Stomach (tissue), 9 donors: ENCODE measurements around the gene RAD52. TPM values are rescaled to one million over a fixed set of nuclear protein-coding genes. Genes with fewer than 3 reads are reported as not detected.

Experiments used
- DNase-seq, 2 donors: peaks; one replicate each; pipeline versions ENCODE4 v3.0.0 to v3.0.0-alpha.2; 2013 to 2019
- H3K27ac ChIP-seq, 5 donors: fragments of 200-600 bp in 4 of 5; sonication (generic) in 4 of 5; one replicate each; pipeline ENCODE4 v1.5.1; 2013 to 2019; ENCODE audit warnings: mild to moderate bottlenecking in 1 of 5, moderate library complexity in 1 of 5
- H3K27me3 ChIP-seq, 3 donors: fragments of 200-600 bp; sonication (generic); one replicate each; pipeline ENCODE4 v1.5.1; 2017 to 2019; ENCODE audit warnings: mixed run types in 1 of 3
- H3K36me3 ChIP-seq, 4 donors: fragments of 200-600 bp; sonication (generic); 1 replicate in 3 of 4; 2 replicates in 1 of 4; pipeline ENCODE4 v1.5.1; 2016 to 2019
- H3K4me1 ChIP-seq, 4 donors: fragments of 200-600 bp; sonication (generic); one replicate each; pipeline ENCODE4 v1.5.1; 2016 to 2019
- H3K4me3 ChIP-seq, 4 donors: fragments of 200-600 bp; sonication (generic) in 3 of 4; one replicate each; pipeline ENCODE4 v1.5.1; 2016 to 2019; ENCODE audit warnings: mild to moderate bottlenecking in 1 of 4
- H3K9me3 ChIP-seq, 4 donors: fragments of 200-600 bp; sonication (generic); one replicate each; pipeline ENCODE4 v1.5.1; 2016 to 2019
- EP300 ChIP-seq: sonication (generic); formaldehyde crosslinking; IDR thresholded peaks from one replicate; pipeline ENCODE4 v1.6.1; 2017; ENCODE audit warnings: antibody characterized with exemption
- POLR2A ChIP-seq, 4 donors: fragments of 450-650 bp; IDR thresholded peaks; one replicate each; pipeline ENCODE4 v1.6.1; 2016; ENCODE audit warnings: antibody characterized with exemption in 4 of 4, control low read depth in 2 of 4, mild to moderate bottlenecking in 1 of 4, moderate library complexity in 1 of 4
- POLR2AphosphoS5 ChIP-seq, 3 donors: sonication (generic); formaldehyde crosslinking; IDR thresholded peaks; one replicate each; pipeline ENCODE4 v1.6.1; 2016; ENCODE audit warnings: antibody characterized with exemption in 3 of 3
- WGBS, 5 donors: extraction: QIAGEN DNeasy Blood & Tissue Kit in 3 of 5; methylation state at CpG; one replicate each; pipeline versions ENCODE4 v1.1.5 to v1.1.7; 2013 to 2018; 5-methylcytosine and 5-hydroxymethylcytosine counted together
- intact Hi-C: fragments of 100-400 bp; cut with DNase I; formaldehyde crosslinking; loops from one replicate; pipeline ENCODE4 v1.15.1; 2023; ENCODE audit warnings: low total_unique reads
- polyA plus RNA-seq, 3 donors: library from polyadenylated mRNA; stranded (reverse); fragments of 200-250 nt; gene quantifications; one replicate each; pipeline ENCODE4 v1.2.3, GENCODE V29; 2013
- total RNA-seq, 5 donors: library from RNA; depleted of rRNA; stranded (reverse); fragments of >200 nt; gene quantifications; one replicate each; pipeline versions ENCODE4 v1.1.0 to v1.2.3, GENCODE V29; 2014 to 2016
- TF ChIP-seq, protein P1 (sequence below), 7 experiments: fragments of 450-650 bp in 4 of 7; fragments of 200-600 bp in 3 of 7; sonication (generic) in 3 of 7; IDR thresholded peaks; one replicate each; pipeline ENCODE4 v1.5.1; 2016 to 2019; ENCODE audit warnings: antibody characterized with exemption in 7 of 7, control low read depth in 2 of 7, mild to moderate bottlenecking in 1 of 7
- donor health status: healthy with polysubstance abuse.
- donor health status: Bipolar disorder and iron deficiency.
- donor health status: healthy.

RAD52 gene
- total and polyA plus RNA-seq, 8 donors, result 2.3 to 62.9 (median 11.2) TPM

DNA sequence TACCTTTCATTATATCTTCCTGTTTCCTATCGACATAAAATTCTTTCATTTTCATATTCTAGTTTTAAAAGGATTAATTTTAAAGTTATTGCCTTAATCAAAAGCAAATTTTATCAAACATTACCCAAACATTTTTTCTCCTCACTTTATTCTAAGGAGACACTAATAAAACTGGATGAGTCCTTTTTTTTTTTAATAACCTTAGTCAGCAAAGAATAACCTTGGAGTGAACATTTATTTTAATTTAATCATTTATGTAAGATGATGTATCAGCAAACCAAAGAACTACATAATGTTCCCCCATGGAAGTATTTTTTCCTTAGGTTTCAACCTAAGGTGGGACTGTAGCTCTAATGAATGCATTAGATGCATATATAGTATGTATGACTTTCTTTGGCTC, 83.9 kb downstream of the RAD52 start:
- Histone ChIP-seq H3K4me3 (no peak overlapping the region), H3K27ac (no peak overlapping the region), H3K36me3 (peaks cover 22 to 96% (median 85%) of the 10 kb centered on the region in 4 donors), H3K27me3 (no peaks in the 10 kb centered on the region), H3K4me1 (no peaks in the 10 kb centered on the region), H3K9me3 (no peaks in the 10 kb centered on the region)
- DNase-seq, result no peak
- intact Hi-C loops, result no loop called here
- WGBS, 5 donors, result 79 to 93% (median 88%) methylated on average over 1 of the region's 1 CpG
- TF ChIP-seq POLR2A (IDR thresholded peaks at IDR 0.05) (no peak), POLR2AphosphoS5 (IDR thresholded peaks at IDR 0.05) (no peak), EP300 (no peak)
- TF ChIP-seq, protein P1, sequence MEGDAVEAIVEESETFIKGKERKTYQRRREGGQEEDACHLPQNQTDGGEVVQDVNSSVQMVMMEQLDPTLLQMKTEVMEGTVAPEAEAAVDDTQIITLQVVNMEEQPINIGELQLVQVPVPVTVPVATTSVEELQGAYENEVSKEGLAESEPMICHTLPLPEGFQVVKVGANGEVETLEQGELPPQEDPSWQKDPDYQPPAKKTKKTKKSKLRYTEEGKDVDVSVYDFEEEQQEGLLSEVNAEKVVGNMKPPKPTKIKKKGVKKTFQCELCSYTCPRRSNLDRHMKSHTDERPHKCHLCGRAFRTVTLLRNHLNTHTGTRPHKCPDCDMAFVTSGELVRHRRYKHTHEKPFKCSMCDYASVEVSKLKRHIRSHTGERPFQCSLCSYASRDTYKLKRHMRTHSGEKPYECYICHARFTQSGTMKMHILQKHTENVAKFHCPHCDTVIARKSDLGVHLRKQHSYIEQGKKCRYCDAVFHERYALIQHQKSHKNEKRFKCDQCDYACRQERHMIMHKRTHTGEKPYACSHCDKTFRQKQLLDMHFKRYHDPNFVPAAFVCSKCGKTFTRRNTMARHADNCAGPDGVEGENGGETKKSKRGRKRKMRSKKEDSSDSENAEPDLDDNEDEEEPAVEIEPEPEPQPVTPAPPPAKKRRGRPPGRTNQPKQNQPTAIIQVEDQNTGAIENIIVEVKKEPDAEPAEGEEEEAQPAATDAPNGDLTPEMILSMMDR (IDR thresholded peaks at IDR 0.05), result no peak

DNA sequence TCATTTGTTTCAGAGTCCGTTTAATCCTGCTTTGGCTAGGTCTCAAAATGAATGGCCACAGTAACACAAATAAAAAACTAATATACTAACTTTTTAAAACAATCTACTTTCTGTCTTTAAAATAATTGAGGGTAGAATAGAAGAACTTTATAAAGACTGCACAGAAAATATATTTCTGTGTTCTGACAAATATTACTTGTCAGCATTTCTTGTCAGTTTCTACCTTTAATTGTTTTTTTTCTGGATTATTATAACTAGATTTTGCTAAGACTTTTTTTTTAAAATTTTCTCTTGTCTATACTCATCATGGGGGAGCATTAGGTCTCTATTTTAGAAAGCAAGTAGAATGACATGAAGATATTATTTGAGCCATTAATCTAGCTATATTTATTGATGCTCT, 86.2 kb downstream of the RAD52 start:
- WGBS, 5 donors, result 68 to 81% (median 75%) methylated on average over 1 of the region's 1 CpG
- H3K4me3 ChIP-seq, result no peak overlapping the region
- no peak for DNase-seq
- H3K27me3 ChIP-seq, result no peaks in the 10 kb centered on the region
- H3K4me1 ChIP-seq, result peaks cover 0 to 4% (median 3%) of the 10 kb centered on the region in 4 donors
- peaks cover 16 to 97% (median 91%) of the 10 kb centered on the region in 4 donors for H3K36me3 ChIP-seq
- TF ChIP-seq EP300 (no peak), POLR2A (IDR thresholded peaks at IDR 0.05) (no peak), POLR2AphosphoS5 (IDR thresholded peaks at IDR 0.05) (no peak)
- TF ChIP-seq, protein P1 (IDR thresholded peaks at IDR 0.05), result no peak
- no peak overlapping the region for H3K27ac ChIP-seq
- H3K9me3 ChIP-seq, result no peaks in the 10 kb centered on the region
- intact Hi-C loops, result no loop called here

DNA sequence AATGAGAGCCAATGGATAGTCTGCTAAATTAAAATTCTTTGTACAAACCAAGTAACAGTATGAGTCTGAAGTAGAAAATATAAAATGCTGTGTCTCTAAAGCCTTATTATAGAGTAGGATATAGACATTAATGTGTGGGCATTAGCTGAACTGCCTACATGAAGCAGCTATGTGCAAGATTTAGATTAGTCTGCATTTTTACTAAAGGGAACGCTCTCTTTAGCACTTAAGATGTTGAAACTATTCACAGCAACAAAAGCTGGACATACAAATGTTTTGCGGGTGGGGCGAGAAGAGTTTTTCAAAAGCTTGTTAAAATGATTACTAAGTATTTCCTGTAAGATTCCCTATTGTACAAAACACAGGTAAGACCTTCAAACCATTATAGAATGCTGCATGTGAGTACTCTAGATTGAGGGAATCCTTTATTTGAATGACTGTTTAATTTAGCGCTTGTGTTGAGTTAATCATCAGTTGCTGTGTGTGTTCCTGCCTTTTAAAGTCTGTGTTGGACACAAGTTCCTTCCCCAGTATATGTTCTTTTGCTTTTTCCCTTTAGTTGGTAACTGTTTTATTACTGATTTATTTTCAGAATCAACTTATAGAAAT, 87.1 kb downstream of the RAD52 start:
- Histone ChIP-seq H3K27ac (no peak overlapping the region), H3K4me3 (no peak overlapping the region), H3K9me3 (no peaks in the 10 kb centered on the region), H3K27me3 (no peaks in the 10 kb centered on the region), H3K4me1 (peaks cover 0 to 11% (median 9%) of the 10 kb centered on the region in 4 donors), H3K36me3 (peaks cover 10 to 97% (median 88%) of the 10 kb centered on the region in 4 donors)
- intact Hi-C loops, result no loop called here
- DNase-seq, result no peak
- 84 to 95% (median 87%) methylated on average over 4 of the region's 4 CpGs for WGBS, 5 donors
- TF ChIP-seq POLR2AphosphoS5 (IDR thresholded peaks at IDR 0.05) (no peak), POLR2A (IDR thresholded peaks at IDR 0.05) (no peak), EP300 (no peak)
- TF ChIP-seq, protein P1 (IDR thresholded peaks at IDR 0.05), result no peak

Other genes with a start within 250 kb of the RAD52 start
- 100 to 1,000 TPM in 4 of 5 donors, 10 to 100 TPM in 1; 46.3 to 192 (median 162) TPM for gene WNK1, start 197.1 kb downstream of the RAD52 start, total RNA-seq
- gene WNK1, start 197.1 kb downstream of the RAD52 start, polyA plus RNA-seq, result 10 to 100 TPM; 13.2 to 32.1 (median 22.4) TPM
- gene ERC1, start 41.5 kb upstream of the RAD52 start, total RNA-seq, result 10 to 100 TPM; 47.1 to 69.4 (median 57.9) TPM
- gene ERC1, start 41.5 kb upstream of the RAD52 start, polyA plus RNA-seq, result 1 to 10 TPM; 3.8 to 8.3 (median 5.7) TPM